Activated CD8-positive, alpha-beta memory T cell treated with anti-CD3 and anti-CD28 coated beads for 1 hour (primary cell): Measurements from ENCODE around the gene MMP26.

Experiments
- DNase-seq, 2 donors: peaks; one replicate each; pipeline ENCODE4 v3.0.0-alpha.2; 2020; ENCODE audit warnings: low read depth in 1 of 2; ENCODE audit errors: extremely low read depth in 1 of 2

Gene MMP26

DNA sequence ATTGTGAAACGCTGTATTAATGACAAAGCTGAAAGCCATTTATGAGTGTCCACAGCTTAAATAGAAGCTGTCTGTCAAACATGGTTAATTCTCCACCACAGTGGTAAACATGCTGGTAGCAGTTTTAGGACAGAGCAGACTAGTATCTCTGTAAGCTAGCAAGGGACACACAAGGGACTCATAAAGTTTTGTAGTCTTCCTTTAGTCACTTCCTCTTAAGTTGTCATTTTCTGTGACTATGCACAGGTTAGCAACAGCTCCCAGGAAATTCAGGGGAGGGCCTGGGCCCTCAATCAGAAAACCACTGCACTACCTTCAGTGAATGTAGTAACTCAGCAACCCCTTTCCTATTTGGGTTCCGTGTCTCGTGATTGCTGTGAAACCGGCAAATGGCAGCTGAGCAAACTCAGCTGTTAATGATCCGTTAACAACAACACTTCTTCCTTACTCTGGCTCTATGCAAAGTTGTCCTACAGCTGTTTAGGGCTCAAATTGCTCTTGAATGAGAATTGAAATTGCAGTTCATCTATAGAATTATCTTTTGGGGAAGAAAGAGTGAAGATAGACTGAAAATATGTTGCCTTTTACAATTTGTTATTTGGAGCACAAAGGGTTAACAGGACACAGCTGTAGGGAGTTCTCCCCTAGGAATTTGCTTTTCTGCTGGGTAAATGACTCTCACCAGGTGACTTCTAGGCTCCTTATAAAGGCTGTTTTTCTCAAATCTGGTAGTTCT is at the start of gene MMP26:
Gene MMP26, plus strand, starts transcription at position 731 of the 736 bp plus-strand sequence.
- no peak for DNase-seq

- DNase-seq = no peak
Observed at GRCh38 chr11:4658629-4659445, 45.7 kb upstream of the MMP26 start.

- DNase-seq = no peak
Observed at GRCh38 chr11:4662876-4663275, 41.7 kb upstream of the MMP26 start.

GRCh38 chr11:4664183-4664582 is 40.4 kb upstream of the MMP26 start:
- DNase-seq = no peak

GRCh38 chr11:4664786-4665185 is 39.8 kb upstream of the MMP26 start:
- DNase-seq = no peak

- DNase-seq = no peak
Observed at GRCh38 chr11:4665424-4665823, 39.2 kb upstream of the MMP26 start.

DNA sequence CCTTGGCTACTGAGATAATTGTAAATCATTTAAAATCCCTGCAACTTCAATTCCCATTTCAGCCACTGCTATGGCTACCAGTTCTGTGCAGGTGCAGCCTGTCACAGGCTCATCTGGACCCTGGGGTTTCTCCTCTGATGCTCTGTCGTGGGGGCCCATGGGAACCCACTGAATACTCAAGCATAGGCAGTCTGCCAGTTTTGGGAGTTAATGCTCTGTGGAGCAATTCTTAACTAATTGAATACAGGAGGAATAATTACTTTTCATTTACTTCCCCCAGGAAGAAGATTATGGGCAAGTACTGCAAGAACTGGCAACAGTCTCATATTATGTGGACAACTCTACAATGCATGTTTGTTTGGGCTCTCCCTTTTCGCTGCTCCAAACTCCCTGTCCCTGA is 32.8 kb upstream of the MMP26 start:
- DNase-seq = no peak

GRCh38 chr11:4672470-4672869 is 32.1 kb upstream of the MMP26 start:
- no peak for DNase-seq

DNA sequence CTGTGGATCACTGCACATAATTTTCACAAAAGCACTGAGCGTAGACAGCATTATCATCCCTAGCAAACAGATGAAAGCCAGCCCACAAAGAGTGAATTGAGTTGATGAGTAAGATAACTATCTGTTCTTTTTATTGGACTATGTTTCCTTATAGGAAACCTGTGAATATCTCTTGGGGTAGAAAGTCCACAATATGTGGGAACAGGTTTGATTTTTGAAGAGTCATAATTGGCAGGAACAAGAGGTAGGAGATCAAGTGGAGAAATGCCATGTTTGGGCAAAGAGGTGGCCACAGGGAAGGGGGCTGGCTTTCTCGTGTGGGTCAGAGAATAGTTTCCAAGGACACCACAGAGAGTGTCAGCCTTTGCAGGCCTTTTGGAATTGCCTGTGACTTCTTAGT is 30.8 kb upstream of the MMP26 start:
- DNase-seq = no peak

DNA sequence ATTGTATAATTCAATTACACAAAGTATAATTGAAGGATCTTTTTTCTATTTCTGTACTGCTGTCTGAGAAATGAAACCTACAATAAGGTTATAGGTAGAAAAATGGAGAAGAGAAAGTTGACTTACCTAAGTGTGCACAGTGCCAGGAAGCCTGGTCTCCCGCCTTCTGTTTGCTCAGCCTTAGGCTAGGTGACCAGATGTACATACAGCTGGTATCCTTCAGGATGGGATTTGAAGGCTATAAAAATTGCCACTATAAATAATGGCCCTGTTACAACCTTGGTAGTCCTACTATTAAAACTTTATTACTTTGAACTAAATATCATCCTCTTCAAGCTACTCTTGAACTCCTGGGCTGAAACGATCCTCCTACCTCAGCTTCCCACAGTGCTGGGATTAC is 26.6 kb upstream of the MMP26 start:
- DNase-seq = no peak

- no peak for DNase-seq
Observed at GRCh38 chr11:4680341-4680740, 24.2 kb upstream of the MMP26 start.

GRCh38 chr11:4682623-4683419 is 21.8 kb upstream of the MMP26 start:
- no peak for DNase-seq

DNA sequence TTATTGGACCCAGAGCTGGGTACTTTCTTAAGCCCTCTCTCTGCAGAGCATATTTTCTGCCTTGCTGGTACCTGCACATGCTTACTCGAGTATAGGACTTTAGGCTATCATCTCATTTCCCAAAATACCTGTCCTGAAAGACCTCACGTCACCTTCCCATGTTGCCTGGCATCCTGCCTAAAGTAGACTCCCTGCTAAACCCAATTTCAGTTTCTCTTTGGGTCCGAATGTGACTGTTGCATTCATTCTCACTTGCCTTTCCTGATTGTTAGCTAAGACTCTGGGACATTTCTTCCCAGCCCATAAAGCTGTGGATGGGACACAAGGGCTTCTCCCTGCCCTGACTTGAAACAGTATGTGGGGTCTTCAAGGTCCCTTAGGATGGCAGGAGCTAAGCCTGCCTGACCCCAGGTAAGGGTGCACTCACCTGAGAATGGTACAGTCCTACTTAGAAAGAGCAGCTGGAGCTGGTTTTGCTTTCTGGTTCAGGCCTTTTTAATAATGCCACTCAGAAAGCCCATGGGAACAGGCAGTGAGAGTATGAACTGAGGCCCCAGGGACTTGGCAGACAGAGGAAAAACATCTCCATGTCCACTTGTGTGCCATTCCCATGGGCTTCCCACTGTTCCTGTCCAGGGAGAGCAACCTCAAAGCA is 19.8 kb upstream of the MMP26 start:
- DNase-seq = no peak

DNA sequence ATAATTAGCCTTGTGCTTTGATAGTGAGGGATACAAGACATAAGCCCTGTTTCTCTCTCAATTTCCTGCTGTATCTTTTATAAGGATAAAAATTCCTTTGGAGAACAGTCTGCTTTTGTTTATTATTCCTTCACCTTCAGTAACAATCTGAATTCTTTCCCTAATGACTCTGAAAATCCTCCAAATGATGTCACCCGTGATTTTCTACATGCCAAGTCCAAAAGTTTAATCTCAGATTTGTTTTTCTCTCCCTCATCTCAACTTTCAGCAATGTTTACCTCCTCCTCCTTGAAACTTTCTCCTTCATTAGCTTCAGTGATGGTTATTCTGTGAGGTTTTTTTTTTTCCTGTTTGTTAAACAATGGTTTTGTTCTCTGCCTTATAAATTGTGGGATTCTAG is 9.1 kb upstream of the MMP26 start:
- DNase-seq = no peak

GRCh38 chr11:4697585-4697984 is 7.0 kb upstream of the MMP26 start, which contains the start of gene OR51E2:
Gene OR51E2, minus strand, starts transcription at chr11:4697853. Its CDS starts 15,142 bp downstream, at chr11:4682711.
- no peak for DNase-seq

DNA sequence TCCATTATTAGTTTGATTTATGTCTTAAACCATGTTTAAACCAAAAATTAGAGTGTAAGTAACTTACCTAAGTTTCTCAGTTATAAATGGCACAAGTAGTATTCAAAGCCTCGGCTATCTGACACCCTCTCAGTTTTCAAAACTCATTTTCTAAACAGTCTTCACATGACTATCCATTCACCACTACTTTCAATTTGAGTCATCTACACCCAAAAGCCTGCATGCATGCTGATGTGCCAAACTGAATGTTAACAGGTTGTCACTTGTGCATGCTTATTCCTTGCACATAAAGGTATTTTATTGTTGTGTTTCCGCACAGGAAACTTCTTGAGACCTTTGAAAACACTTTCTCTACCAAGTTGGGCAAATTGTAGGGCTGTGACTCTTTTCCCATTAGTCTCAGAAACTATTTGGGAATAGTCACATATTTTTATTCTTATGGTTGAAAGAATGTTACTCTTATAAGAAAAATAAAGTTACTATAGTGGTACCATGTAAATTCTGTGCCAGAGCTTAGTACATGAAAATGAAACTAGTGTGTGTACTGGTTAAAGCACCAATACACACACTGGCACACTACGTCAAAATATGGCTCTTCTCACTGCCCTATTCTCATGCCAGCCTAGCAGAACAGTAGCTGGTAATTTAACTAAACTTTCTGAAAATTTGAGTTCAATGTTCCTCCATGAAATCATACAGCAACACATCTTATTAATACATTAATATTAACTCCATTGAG is 4.7 kb upstream of the MMP26 start:
- no peak for DNase-seq

DNA sequence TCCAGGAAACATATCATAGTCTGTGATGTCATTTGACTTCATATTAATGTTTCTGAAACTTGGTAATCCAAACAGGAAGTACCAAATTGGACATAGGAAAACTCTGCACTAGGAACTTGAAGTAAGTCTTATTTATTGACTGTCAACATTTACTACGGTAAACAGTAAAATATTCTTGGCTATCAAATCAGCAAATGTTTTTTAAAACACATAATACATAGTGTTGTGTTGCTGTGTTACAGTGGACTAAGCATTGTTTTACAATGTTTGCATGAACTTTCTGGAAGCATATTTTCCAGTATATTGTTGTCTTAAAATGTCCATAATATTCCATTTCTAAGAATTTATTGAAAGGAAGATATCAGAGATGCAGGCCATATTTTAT is 4.2 kb upstream of the MMP26 start:
- DNase-seq = no peak

DNA sequence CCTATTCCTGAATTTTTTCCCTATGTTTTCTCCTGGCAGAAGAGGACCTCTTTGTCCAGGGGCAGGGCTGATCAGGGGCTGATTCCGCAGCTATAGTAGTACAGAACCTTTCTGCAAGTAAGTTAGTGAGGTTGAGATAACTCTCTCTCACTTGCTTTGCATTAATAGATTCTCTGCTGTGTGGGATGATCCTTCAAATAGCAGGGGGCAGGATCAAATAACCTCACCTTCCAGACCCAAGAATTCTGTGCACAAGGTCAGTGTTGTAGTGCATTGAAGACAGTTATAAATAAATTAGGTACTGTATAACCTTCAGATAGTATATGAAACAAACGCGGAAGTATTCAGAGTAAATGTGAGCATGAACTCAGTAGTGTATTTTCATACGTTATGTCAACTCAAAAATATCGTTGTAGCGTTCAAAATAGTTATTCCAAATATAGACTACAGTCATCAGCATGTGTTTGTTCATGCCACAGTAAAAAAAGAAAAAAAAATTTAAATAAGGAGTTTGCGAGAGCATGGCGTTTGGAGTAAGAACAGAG is 278 bp downstream of the MMP26 start:
- no peak for DNase-seq

DNA sequence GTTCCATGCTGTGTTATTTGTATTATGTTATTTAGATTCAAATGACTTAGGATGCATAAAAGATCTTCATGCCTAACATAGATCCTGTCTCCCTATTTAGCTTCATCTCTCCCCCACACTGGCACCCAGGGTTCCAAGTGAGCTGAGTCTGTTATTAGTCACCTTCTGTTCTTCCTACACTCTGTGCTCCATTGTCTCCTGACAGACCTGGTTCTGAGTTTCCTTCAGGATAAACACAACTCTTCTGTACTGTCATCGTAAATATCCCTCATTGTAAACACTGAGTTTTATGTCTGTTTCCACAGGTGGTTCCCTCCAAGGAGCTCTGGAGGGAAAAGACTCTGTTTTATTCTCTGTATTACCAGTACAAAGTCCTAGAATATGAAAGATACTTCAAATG is 8.7 kb downstream of the MMP26 start:
- DNase-seq = no peak

GRCh38 chr11:4714300-4714699 is 9.7 kb downstream of the MMP26 start:
- no peak for DNase-seq
